K562 (cell line): ENCODE results near the gene PAF1. TPM values are rescaled to one million over a fixed set of nuclear protein-coding genes. Genes with fewer than 3 reads are reported as not detected.

Source experiments
- ARID1B ChIP-seq: fragments of 450-650 bp; IDR thresholded peaks from 2 replicates; pipeline ENCODE4 v1.6.1; 2016; ENCODE audit warnings: antibody characterized with exemption, mild to moderate bottlenecking, inconsistent platforms
- BRD9 ChIP-seq: fragments of 450-650 bp; IDR thresholded peaks from 2 replicates; pipeline ENCODE4 v1.6.1; 2018; ENCODE audit warnings: low read depth; ENCODE audit not compliant: partially characterized antibody
- EZH2 ChIP-seq: IDR thresholded peaks from 2 replicates; pipeline ENCODE4 v1.6.1; 2012; ENCODE audit warnings: low read depth, mild to moderate bottlenecking, inconsistent platforms, low read length, borderline replicate concordance
- GABPA ChIP-seq: fragments of 200-800 bp; sonication (Bioruptor generic); conservative IDR thresholded peaks from 2 replicates; pipeline ENCODE4 v1.6.1; 2016; ENCODE audit warnings: low read depth, missing genetic modification characterization, missing compliant biosample characterization
- GATAD2B ChIP-seq: fragments of 450-650 bp; IDR thresholded peaks from 2 replicates; pipeline ENCODE4 v1.6.1; 2017; ENCODE audit warnings: mild to moderate bottlenecking, borderline replicate concordance
- HDAC3 ChIP-seq: fragments of 450-650 bp; IDR thresholded peaks from 2 replicates; pipeline ENCODE4 v1.6.1; 2018; ENCODE audit warnings: borderline replicate concordance, mild to moderate bottlenecking, moderate library complexity; ENCODE audit not compliant: partially characterized antibody
- HSF4 ChIP-seq: fragments of 250-450 bp; sonication (Bioruptor Pico); IDR thresholded peaks from 2 replicates; pipeline ENCODE4 v2.1.2; 2022; ENCODE audit warnings: mild to moderate bottlenecking, moderate library complexity, borderline replicate concordance
- MTA2 ChIP-seq: fragments of 450-650 bp; IDR thresholded peaks from 2 replicates; pipeline ENCODE4 v1.6.1; 2016; ENCODE audit warnings: low read depth
- NCOA2 ChIP-seq, 2 experiments: fragments of 450-650 bp; IDR thresholded peaks; 2 replicates each; pipeline ENCODE4 v1.6.1; 2018; ENCODE audit warnings: mild to moderate bottlenecking in 2 of 2, moderate library complexity in 1 of 2; ENCODE audit not compliant: partially characterized antibody in 2 of 2
- RBM14 ChIP-seq: fragments of 200-400 bp; formaldehyde crosslinking; IDR thresholded peaks from 2 replicates; pipeline ENCODE4 v1.6.1; 2018; ENCODE audit warnings: low read depth, mild to moderate bottlenecking, low read length, moderate library complexity, borderline replicate concordance; ENCODE audit not compliant: insufficient read depth
- RFX5 ChIP-seq: IDR thresholded peaks from 2 replicates; pipeline ENCODE4 v1.6.1; 2011; ENCODE audit warnings: low read depth, mild to moderate bottlenecking, improper control_type of control experiment, low read length
- polyA plus RNA-seq, 8 experiments: library from polyadenylated mRNA; depleted of rRNA in 4 of 8; stranded (reverse) in 5 of 8; unstranded in 3 of 8; fragments of >200 nt; fragmentation: Nextera tagmentation in 2 of 8; fragmentation: Illumina TruSeq in 1 of 8; extraction: Ambion mirVana in 2 of 8; extraction: Trizol in 1 of 8; gene quantifications; 2 replicates each; pipeline versions ENCODE4 v1.2.1 to v1.2.3, GENCODE V29; 2011 to 2014; ENCODE audit warnings: inconsistent platforms in 1 of 8, missing spikeins in 1 of 8
- total RNA-seq, 7 experiments: library from RNA; depleted of rRNA in 6 of 7; stranded (reverse); fragments of >200 nt in 6 of 7; fragmentation: Illumina TruSeq in 2 of 7; extraction: Trizol in 2 of 7; gene quantifications; 2 replicates each; pipeline versions ENCODE4 v1.2.1 to v1.2.3, GENCODE V29; 2011 to 2021; ENCODE audit warnings: low replicate concordance in 1 of 7
- TF ChIP-seq, protein P1 (sequence below): fragments of 200-600 bp; sonication (generic); IDR thresholded peaks from one replicate; pipeline ENCODE4 v1.6.1; 2012; ENCODE audit warnings: mild to moderate bottlenecking, low read depth, low read length, inconsistent platforms
- TF ChIP-seq, protein P2 (sequence below): fragments of 450-650 bp; IDR thresholded peaks from 2 replicates; pipeline ENCODE4 v1.6.1; 2016; ENCODE audit warnings: mild to moderate bottlenecking

The PAF1 gene
- total and polyA plus RNA-seq, 9 of the 15 experiments (the other 6 are each of a cell fraction or from before 2014, with no cell fraction given): 1.5 to 45.0 (median 33.8) TPM

DNA sequence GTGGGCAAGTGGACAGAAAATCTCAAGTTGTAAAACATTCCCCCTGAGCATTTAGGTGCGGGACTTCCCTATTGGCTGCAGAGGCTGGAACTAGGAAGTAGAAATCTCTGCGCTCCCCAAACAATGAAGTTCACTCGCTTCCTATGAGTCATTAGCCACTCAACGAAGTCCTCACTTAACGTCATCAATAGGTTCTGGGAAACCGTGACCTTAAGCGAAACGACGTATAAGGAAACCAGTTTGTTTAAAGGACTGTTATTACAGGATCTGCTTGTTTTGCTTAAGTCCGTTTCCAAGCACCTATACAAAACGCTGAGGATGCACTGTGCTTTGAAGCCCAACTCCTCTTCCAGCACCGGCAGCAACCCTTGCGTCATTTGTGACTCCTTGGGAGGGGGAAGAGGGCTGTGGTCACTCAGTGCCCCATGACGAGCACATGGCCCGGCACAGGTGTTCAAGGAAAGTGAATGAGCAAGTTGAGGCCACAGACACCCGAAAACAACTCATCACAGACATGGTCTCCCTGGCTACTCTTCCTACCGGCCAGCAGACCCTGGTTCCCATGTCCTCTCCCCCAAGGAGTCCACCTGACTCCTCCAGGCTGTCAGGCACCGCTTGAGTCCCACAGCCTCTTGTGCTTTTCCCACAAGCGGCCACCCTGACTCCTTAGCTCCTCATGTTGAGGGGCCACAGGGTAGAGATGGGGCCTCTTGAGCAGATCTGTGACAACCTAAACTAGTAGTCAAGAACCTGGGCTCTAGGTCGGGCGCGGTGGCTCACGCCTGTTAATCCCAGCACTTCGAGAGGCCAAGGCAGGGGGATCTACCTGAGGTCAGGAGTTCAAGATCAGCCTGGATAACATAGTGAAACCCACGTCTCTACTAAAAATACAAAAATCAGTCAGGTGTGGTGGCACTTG lies 40.0 kb upstream of the PAF1 start (continued):
- TF ChIP-seq, protein P1, sequence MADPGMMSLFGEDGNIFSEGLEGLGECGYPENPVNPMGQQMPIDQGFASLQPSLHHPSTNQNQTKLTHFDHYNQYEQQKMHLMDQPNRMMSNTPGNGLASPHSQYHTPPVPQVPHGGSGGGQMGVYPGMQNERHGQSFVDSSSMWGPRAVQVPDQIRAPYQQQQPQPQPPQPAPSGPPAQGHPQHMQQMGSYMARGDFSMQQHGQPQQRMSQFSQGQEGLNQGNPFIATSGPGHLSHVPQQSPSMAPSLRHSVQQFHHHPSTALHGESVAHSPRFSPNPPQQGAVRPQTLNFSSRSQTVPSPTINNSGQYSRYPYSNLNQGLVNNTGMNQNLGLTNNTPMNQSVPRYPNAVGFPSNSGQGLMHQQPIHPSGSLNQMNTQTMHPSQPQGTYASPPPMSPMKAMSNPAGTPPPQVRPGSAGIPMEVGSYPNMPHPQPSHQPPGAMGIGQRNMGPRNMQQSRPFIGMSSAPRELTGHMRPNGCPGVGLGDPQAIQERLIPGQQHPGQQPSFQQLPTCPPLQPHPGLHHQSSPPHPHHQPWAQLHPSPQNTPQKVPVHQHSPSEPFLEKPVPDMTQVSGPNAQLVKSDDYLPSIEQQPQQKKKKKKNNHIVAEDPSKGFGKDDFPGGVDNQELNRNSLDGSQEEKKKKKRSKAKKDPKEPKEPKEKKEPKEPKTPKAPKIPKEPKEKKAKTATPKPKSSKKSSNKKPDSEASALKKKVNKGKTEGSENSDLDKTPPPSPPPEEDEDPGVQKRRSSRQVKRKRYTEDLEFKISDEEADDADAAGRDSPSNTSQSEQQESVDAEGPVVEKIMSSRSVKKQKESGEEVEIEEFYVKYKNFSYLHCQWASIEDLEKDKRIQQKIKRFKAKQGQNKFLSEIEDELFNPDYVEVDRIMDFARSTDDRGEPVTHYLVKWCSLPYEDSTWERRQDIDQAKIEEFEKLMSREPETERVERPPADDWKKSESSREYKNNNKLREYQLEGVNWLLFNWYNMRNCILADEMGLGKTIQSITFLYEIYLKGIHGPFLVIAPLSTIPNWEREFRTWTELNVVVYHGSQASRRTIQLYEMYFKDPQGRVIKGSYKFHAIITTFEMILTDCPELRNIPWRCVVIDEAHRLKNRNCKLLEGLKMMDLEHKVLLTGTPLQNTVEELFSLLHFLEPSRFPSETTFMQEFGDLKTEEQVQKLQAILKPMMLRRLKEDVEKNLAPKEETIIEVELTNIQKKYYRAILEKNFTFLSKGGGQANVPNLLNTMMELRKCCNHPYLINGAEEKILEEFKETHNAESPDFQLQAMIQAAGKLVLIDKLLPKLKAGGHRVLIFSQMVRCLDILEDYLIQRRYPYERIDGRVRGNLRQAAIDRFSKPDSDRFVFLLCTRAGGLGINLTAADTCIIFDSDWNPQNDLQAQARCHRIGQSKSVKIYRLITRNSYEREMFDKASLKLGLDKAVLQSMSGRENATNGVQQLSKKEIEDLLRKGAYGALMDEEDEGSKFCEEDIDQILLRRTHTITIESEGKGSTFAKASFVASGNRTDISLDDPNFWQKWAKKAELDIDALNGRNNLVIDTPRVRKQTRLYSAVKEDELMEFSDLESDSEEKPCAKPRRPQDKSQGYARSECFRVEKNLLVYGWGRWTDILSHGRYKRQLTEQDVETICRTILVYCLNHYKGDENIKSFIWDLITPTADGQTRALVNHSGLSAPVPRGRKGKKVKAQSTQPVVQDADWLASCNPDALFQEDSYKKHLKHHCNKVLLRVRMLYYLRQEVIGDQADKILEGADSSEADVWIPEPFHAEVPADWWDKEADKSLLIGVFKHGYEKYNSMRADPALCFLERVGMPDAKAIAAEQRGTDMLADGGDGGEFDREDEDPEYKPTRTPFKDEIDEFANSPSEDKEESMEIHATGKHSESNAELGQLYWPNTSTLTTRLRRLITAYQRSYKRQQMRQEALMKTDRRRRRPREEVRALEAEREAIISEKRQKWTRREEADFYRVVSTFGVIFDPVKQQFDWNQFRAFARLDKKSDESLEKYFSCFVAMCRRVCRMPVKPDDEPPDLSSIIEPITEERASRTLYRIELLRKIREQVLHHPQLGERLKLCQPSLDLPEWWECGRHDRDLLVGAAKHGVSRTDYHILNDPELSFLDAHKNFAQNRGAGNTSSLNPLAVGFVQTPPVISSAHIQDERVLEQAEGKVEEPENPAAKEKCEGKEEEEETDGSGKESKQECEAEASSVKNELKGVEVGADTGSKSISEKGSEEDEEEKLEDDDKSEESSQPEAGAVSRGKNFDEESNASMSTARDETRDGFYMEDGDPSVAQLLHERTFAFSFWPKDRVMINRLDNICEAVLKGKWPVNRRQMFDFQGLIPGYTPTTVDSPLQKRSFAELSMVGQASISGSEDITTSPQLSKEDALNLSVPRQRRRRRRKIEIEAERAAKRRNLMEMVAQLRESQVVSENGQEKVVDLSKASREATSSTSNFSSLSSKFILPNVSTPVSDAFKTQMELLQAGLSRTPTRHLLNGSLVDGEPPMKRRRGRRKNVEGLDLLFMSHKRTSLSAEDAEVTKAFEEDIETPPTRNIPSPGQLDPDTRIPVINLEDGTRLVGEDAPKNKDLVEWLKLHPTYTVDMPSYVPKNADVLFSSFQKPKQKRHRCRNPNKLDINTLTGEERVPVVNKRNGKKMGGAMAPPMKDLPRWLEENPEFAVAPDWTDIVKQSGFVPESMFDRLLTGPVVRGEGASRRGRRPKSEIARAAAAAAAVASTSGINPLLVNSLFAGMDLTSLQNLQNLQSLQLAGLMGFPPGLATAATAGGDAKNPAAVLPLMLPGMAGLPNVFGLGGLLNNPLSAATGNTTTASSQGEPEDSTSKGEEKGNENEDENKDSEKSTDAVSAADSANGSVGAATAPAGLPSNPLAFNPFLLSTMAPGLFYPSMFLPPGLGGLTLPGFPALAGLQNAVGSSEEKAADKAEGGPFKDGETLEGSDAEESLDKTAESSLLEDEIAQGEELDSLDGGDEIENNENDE: no peak
- TF ChIP-seq BRD9 (peak; percentile 21), GATAD2B (no peak), MTA2 (no peak), RBM14 (no peak), EZH2 (no peak), GABPA (tag) (peak; percentile 62), ARID1B (peak; percentile 59), NCOA2 (IDR thresholded peaks at IDR 0.05; ENCODE audit: partially characterized antibody in 2 of 2) (no peak), HSF4 (CRISPR knock-in tag) (no peak), HDAC3 (no peak), RFX5 (no peak)
- TF ChIP-seq, protein P2, sequence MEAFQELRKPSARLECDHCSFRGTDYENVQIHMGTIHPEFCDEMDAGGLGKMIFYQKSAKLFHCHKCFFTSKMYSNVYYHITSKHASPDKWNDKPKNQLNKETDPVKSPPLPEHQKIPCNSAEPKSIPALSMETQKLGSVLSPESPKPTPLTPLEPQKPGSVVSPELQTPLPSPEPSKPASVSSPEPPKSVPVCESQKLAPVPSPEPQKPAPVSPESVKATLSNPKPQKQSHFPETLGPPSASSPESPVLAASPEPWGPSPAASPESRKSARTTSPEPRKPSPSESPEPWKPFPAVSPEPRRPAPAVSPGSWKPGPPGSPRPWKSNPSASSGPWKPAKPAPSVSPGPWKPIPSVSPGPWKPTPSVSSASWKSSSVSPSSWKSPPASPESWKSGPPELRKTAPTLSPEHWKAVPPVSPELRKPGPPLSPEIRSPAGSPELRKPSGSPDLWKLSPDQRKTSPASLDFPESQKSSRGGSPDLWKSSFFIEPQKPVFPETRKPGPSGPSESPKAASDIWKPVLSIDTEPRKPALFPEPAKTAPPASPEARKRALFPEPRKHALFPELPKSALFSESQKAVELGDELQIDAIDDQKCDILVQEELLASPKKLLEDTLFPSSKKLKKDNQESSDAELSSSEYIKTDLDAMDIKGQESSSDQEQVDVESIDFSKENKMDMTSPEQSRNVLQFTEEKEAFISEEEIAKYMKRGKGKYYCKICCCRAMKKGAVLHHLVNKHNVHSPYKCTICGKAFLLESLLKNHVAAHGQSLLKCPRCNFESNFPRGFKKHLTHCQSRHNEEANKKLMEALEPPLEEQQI: no peak
